HG03064 (cell line): ENCODE results near the gene ABTB2.
A peak's percentile ranks its signal among the peaks of the same experiment; 100 is the strongest.

ENCODE experiments used
- ATAC-seq: cut with Tn5 transposase; IDR thresholded peaks from one replicate; pipeline ENCODE4 v1.9.1; 2021; ENCODE audit warnings: low read depth; ENCODE audit not compliant: unreplicated experiment

The ABTB2 gene

GRCh38 chr11:34245041-34245440 lies 112.8 kb downstream of the ABTB2 start:
- ATAC-seq = no peak

DNA sequence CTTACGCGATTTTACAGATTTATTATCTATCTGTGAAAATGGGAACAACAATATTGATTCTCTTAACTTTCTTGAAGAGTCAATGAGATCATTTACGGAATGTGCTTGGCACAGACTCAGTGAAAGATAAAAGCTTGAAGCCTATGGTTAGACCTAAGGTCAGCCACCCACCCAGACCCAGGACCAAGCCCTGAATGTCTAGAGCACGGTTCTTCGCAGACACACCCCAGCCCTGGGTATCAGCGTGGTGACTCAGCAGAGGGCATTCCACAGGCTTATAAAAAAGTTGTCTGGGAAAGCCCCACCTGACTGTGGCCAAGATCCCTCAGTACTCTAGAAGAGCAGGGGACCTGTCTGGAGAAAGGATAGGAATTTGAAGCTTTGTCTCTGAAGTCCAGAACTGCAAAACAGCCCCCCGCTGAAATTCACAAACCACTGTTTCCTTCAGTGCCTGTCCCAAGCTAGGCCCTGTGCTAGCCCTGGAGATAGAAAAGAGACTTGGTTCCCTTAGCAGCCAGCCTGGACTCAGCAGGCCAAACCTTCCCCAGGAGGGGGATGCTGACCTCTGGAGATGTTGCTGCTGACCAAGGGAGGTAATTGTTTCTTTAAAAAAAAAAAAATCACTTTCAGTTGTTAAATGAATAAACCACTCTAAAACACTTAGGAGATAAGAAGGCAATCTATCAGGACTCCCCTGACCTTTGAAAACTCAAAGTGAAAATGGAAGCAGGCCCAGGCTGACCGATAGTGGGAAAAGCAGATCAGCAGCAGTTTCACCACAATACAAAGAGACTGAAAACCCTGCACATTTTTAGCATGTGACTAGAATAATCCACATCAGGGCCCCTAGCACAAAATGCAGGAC lies 114.0 kb downstream of the ABTB2 start:
- ATAC-seq = peak; percentile 56

- no peak for ATAC-seq
Observed at GRCh38 chr11:34242037-34242625, 115.7 kb downstream of the ABTB2 start.

GRCh38 chr11:34240150-34240494 lies 117.7 kb downstream of the ABTB2 start:
- ATAC-seq = no peak

DNA sequence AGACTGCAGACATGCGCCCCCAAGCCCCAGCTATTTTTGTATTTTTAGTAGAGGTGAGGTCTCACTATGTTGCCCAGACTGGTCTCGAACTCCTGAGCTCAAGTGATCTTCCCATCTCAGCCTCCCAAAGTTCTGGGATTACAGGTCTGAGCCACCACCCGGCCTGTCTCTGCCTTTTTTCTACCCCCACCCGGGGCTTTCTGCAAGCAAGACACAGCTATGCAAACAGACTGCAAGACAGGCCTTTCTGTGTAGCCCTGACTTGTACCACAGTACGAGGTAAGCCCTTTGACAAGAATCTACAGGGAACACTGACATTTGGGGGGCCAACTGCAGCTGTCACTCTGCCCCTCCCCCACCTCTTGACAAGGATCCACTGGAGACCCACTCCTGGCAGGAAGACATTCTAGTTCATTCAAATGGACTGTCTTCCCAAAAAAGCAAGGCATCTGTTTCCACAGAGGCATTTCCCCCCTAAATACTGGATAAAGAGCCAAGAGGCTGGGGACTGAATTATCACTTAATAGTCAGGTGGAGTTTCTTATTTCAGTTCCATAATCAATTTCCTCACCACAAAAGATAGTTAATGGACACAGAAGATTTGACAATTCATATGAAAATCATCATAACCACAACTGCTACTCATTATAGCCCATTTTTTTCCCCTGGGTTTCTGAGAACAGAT lies 118.2 kb downstream of the ABTB2 start:
- no peak for ATAC-seq

DNA sequence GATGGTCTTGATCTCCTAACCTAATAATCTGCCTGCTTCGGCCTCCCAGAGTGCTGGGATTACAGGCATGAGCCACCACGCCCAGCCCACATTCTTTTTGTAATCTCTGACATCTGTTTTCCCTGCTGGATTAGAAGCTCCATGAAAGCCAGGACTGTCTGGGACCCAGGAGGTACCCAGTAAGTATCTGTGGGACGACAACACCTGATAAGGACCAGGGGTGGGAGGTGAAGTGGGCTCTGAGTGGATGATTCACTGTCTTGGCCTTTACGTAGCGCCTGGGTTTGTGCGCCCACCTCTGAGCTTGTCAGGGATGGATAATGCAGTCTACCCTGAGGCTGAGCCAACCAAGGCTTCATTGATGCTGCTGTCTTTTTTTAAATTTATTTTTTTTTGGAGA lies 118.8 kb downstream of the ABTB2 start:
- no peak for ATAC-seq

GRCh38 chr11:34238533-34238932 lies 119.3 kb downstream of the ABTB2 start:
- ATAC-seq = no peak

GRCh38 chr11:34236572-34236971 lies 121.2 kb downstream of the ABTB2 start:
- ATAC-seq = no peak

DNA sequence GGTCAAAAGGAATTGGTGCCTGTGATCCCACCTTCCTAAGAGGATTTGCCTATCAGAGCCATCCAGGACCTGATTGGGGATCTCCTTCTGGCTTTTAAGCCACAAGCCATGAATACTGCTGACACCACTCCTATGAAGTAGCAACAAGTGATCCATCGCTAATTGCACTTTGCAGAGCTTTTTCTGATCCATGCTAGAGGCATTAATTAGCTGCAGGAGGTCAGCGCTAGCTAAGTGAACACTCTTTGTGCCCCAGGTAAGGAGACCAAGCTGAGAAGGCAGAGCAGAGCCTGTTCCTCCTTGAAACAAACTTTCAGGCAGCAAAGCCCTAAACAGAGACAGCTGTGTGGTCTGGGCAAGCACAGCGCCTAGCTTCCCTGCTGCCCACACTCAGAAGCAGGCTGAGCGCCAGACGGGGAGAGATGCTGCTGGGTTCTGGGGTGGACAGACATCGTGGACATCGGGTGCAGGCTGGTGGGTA lies 122.2 kb downstream of the ABTB2 start:
- ATAC-seq = no peak

DNA sequence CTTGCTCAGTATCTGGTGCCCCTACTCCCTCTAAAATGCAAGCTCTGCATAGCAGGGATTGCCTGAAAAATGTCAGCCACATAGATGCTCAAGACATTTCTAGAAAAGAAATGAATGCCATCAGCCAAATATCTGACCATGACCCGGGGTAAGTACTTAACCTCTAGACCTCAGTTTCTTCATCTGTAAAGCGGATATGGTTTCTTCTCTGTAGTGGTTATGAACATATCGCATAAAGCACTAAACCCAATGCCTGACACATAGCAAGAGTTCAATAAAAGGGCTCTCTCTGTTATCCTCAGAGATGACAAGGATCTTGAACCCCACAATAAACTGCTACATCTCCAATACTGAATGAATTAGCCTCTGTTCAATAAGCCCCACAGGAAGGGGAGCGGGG lies 122.6 kb downstream of the ABTB2 start:
- no peak for ATAC-seq

DNA sequence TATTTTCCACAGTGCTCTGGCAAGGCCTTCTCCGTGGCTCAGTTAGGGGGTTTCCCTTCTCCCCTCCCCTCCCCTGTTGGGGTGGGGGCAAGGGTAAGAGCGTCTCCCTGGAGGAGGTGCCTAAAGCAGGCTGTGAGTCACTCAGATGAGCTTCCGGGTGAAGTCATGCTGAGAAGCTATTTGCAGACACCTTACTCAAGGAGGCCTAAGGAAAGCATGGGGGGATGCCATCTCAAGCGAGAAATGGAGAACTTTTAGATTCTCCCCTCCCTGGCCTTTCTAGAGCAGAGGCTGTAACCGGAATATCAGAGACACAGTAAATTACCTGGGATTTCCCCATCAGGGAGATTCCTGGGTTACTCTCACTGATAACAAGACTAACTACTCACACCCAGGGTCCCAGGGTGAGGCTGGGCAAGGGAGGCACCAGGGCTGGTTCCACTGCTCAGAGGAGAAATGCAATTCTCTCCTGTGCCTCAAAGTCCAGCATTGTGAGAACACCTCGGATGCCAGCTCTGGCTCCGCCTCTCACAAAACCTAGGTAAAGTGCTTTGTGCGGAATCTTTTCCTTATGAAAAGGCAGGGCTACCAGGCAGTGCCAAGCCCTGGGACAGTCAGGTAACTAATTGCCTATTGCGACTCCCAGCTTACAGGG lies 123.6 kb downstream of the ABTB2 start:
- ATAC-seq = peak; percentile 69

- ATAC-seq = no peak
Observed at GRCh38 chr11:34233215-34233614, 124.6 kb downstream of the ABTB2 start.

DNA sequence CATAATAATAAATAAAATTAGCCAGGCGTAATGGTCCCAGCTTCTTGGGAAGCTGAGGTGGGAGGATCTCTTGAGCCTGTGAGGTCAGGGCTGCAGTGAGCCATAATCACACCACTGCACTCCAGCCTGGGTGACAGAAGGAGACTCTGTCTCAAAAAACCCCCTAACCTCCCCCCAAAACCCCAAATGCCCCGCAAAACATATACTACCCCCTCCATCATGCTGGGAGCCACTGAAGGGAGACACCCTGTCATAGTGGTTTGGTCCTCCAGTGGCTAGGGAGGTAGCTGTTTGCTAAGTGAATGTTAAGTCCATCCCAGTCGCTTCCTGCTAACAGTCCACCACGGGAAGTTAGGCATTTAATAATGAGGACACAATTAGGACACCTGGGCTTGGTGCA lies 125.0 kb downstream of the ABTB2 start:
- ATAC-seq = no peak

- no peak for ATAC-seq
Observed at GRCh38 chr11:34226210-34226609, 131.6 kb downstream of the ABTB2 start.

GRCh38 chr11:34225091-34225490 lies 132.7 kb downstream of the ABTB2 start:
- no peak for ATAC-seq

GRCh38 chr11:34224434-34224966 lies 133.3 kb downstream of the ABTB2 start:
- ATAC-seq = no peak

DNA sequence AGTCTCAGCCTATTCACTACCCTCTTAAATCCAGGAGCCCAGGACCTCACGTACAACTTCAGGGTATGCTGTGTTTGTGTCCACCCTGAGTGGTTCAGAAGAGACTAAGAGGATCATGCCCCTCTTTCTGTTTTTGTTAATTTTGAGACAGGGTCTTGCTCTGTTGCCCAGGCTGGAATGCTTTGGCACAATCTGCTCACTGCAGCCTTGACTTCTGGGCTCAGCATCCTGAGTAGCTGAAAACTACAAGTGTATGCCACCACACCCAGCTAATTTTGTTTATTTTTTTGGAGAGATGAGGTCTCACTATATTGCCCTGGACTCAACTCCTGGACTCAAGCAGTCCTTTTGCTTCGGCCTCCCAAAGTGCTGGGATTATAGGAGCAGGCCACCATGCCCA lies 133.9 kb downstream of the ABTB2 start:
- no peak for ATAC-seq

DNA sequence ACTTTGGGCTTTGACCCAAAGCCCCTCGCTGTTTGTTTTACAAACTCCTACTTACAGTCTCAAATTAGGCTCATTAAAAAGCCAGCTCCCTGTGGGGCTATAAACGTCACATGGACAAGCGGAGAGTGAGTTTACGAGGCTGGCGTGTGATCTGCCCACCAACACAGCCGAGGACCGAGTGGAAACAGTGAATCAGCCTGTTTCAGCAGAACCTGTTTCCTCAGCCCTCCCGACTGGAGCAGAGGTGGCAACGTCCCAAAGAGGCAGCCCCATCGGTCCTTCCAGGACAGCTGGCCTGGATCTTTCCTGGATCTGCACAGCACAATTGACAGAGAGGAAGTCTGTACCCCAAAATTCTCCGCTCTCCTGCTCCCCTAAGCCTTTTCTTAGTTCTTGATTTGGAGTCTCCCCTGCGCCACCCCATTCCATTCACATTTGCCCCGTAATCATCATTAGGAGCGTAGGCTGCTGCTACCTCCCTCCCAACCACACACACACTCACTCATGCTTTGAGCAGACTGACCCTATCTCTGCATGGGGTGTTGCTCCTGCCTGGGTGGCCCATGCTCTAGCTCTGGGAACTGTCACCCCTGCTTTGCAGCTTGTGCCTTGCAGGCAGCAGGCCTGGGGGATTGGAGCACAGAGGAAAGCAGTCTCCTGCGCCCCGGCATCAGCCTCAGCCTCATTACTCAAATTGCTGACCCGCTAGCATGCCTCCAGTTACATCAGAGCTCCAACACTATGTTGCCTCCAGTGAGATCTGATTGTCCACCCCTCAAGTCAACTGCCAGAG lies 134.6 kb downstream of the ABTB2 start:
- ATAC-seq = no peak

DNA sequence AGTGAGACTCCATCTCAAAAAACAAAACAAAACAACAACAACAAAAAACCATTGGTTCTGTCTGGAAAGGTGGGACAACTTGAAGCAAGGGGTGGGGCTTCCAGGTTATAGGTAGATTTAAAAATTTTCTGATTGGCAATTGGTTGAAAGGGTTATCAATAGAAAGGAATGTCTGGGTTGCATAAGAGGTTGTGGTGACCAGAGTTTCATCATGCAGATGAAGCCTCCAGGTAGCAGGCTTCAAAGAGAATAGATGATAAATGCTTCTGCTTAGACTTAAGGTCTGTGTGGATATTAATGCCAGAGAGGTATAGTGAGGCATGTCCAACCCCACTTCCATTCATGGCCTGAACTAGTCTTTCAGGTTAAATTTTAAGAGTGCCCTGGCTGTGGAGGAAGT lies 135.8 kb downstream of the ABTB2 start:
- no peak for ATAC-seq

DNA sequence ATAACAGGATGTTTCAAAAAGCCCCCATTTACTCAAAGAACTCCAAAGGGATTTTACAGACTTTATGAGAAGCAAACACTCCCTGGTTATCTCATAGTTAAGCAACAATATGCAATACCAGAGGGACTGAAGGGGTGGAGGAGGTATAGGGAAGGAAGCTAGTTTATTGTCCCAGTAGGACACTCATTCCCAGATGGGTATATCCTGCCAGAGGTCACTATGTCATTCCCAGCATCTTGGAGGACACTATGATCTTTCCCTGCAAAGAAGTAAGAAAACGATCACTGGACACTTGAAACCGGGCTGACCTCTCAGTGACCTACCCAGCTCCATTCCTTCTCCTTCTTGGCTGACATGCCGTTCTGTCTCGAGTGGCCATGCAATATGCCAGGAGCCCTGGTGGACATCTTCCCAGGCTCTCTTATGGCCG lies 137.9 kb downstream of the ABTB2 start:
- ATAC-seq = no peak
